Activated T-cell treated with anti-CD3 and anti-CD28 coated beads, Interleukin-2, amount 50 U/mL, for 4 hours (primary cell): ENCODE results near the gene KCNN3. TPM values are rescaled to one million over a fixed set of nuclear protein-coding genes. Genes with fewer than 3 reads are reported as not detected.

ENCODE experiments used
- ATAC-seq, 2 donors: fragments of 200-7000 bp; cut with Tn5 transposase; one replicate each; pipeline ENCODE4 v1.10.0; 2021
- DNase-seq: peaks from one replicate; pipeline ENCODE4 v3.0.0-alpha.2; 2020
- H3K27me3 Mint-ChIP-seq: one replicate; pipeline ENCODE4 v1.8.0; 2021; ENCODE audit warnings: low read depth, mixed read lengths
- H3K36me3 Mint-ChIP-seq: one replicate; pipeline ENCODE4 v1.8.0; 2022; ENCODE audit warnings: mixed read lengths; ENCODE audit not compliant: insufficient read depth
- H3K4me1 Mint-ChIP-seq: one replicate; pipeline ENCODE4 v1.8.0; 2021; ENCODE audit warnings: low read depth, mixed read lengths
- H3K4me3 Mint-ChIP-seq: one replicate; pipeline ENCODE4 v1.8.0; 2021; ENCODE audit warnings: mild to moderate bottlenecking, moderate library complexity, mixed read lengths
- H3K9me3 Mint-ChIP-seq: one replicate; pipeline ENCODE4 v1.8.0; 2021; ENCODE audit warnings: mixed read lengths
- total RNA-seq, 3 donors: library from RNA; stranded (reverse); gene quantifications; one replicate each; pipeline ENCODE4 v1.2.1, GENCODE V29; 2021

The KCNN3 gene
- total RNA-seq, 3 donors from 2014 or later: 0.35 to 0.51 (median 0.45) TPM

DNA sequence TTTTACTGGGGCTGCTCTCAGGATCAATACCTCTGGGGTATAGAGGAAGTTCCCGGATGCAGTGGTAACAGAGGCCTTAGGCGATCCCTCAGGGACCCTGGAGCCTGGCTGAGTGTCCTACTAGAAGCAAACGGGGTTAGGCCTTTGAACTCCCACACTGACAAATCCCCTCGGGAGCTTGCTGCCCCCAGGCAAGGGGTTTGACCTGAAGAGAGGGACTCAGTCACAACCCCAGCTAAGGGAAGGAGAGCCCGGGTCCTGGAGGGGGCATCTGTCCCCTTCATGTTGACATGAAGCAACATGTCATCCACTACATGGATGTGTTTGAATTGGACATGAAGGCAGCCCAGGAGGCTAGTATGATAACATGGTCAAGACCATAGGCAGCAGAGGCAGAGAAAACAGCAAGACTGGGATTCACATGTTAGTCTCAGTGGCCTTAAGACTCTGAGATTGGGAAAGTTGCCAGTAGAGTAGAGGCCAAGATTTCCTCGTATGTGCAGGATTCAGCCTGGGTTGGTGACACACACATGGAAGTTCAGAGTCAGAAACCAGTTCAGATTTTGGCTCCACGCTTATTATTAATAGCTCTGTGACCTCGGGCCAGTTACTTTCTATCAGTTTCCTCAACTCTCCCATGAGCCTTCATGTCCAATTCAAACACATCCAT, 101.5 kb downstream of the KCNN3 start:
- DNase-seq (no peak), ATAC-seq (no peak)
- H3K9me3 Mint-ChIP-seq: no peaks in the 10 kb centered on the region
- no peaks in the 10 kb centered on the region for H3K4me1 Mint-ChIP-seq
- no peaks in the 10 kb centered on the region for H3K36me3 Mint-ChIP-seq
- H3K4me3 Mint-ChIP-seq: no peak overlapping the region
- H3K27me3 Mint-ChIP-seq: peaks cover 12% of the 10 kb centered on the region

GRCh38 chr1:154767315-154768240, 102.5 kb downstream of the KCNN3 start:
- H3K4me1 Mint-ChIP-seq: peaks cover 3% of the 10 kb centered on the region
- peaks cover 14% of the 10 kb centered on the region for H3K27me3 Mint-ChIP-seq
- DNase-seq: no peak
- no peaks in the 10 kb centered on the region for H3K9me3 Mint-ChIP-seq
- H3K4me3 Mint-ChIP-seq: no peak overlapping the region
- H3K36me3 Mint-ChIP-seq: no peaks in the 10 kb centered on the region
- no peak for ATAC-seq

DNA sequence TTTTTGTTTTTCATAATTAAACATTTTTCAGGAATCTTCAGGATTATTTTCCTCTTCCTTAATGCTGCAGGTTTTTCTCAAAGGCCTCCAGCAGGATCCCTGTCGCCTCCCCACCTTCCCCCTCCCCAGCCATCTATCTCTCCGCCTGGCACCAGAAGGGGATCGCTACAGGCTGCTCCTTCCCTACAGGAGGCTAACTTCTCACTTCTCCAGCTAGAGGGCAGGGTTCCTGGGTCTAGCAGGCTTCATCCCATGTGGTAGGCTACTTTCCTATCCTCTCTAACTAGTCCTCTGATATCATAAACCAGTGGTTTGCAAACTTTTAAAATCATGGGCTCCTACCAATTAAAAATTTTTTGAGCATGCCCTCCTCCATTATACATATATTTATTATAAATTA, 104.1 kb downstream of the KCNN3 start:
- Mint-ChIP-seq H3K36me3 (no peaks in the 10 kb centered on the region), H3K4me1 (peaks cover 7% of the 10 kb centered on the region), H3K4me3 (no peak overlapping the region), H3K27me3 (peaks cover 18% of the 10 kb centered on the region), H3K9me3 (no peaks in the 10 kb centered on the region)
- ATAC-seq (no peak), DNase-seq (no peak)

DNA sequence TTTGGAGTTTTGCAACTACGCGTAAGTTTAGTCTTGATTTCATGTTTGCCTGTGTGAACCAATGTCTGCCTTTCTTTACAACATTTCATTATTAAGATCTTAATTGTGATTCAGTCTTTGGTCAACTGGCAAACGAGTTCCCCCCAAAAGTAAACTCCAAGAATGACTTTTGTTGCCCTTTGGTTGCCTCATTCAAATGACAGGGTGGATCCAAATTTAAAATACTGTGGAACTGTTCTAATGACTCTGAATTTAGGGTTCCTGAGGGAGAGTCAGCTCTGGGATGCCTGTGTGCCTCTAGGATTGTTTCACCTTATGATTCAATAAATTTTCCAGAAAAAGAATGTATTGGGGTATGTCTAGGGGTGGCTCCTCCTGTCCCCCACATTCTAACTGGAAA, 105.3 kb downstream of the KCNN3 start:
- DNase-seq (no peak), ATAC-seq (no peak)
- no peaks in the 10 kb centered on the region for H3K9me3 Mint-ChIP-seq
- H3K4me3 Mint-ChIP-seq: no peak overlapping the region
- H3K4me1 Mint-ChIP-seq: peaks cover 13% of the 10 kb centered on the region
- H3K36me3 Mint-ChIP-seq: no peaks in the 10 kb centered on the region
- H3K27me3 Mint-ChIP-seq: peaks cover 18% of the 10 kb centered on the region

GRCh38 chr1:154764181-154764580, 105.9 kb downstream of the KCNN3 start:
- DNase-seq: no peak
- H3K9me3 Mint-ChIP-seq: no peaks in the 10 kb centered on the region
- ATAC-seq: no peak
- H3K4me1 Mint-ChIP-seq: peaks cover 18% of the 10 kb centered on the region
- no peak overlapping the region for H3K4me3 Mint-ChIP-seq
- no peaks in the 10 kb centered on the region for H3K36me3 Mint-ChIP-seq
- H3K27me3 Mint-ChIP-seq: peaks cover 18% of the 10 kb centered on the region

DNA sequence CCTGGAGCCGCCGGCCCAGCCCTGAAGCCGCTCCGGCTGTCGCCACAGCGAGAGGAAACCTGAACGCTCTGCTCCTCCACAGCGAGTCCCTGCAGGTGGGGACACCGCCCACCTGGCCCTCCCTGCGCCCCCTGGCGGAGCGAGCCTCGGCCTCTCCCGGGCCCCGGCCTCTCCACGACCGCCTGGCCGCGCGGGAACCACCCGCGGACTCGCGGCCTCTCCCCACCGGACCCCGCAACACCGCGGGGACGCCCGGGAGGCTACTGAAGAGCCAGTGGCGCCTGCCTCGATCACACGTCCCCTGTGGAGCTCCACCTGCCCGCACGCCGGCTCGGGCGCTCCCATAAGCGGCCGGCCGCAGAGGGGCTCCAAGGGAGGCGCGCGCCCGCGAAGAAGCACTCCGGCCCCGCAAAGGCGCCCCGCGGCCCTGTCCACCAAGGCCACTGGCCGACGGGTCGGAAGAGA, 109.6 kb downstream of the KCNN3 start:
- no peaks in the 10 kb centered on the region for H3K36me3 Mint-ChIP-seq
- H3K4me3 Mint-ChIP-seq: peak overlapping the region; percentile 59
- peaks cover 14% of the 10 kb centered on the region for H3K27me3 Mint-ChIP-seq
- DNase-seq (peak; percentile 87), ATAC-seq (peak; percentile 82)
- no peaks in the 10 kb centered on the region for H3K9me3 Mint-ChIP-seq
- peaks cover 48% of the 10 kb centered on the region for H3K4me1 Mint-ChIP-seq

DNA sequence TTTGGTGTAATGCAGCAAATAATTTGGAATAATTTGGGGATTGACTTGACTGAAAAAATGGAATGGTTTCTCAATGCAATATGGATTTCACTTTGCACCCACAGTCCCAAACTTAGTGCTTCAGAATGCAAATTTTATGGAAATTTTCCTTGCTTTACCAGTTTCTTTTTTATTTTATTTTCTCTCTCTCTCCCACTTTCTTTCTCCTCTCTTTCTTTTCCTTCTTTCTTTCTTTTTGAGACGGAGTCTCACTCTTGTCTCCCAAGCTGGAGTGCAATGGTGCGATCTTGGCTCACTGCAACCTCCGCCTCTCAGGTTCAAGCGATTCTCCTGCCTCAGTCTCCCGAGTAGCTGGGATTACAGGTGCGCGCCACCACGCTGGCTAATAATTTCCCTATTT, 110.3 kb downstream of the KCNN3 start:
- Mint-ChIP-seq H3K36me3 (no peaks in the 10 kb centered on the region), H3K9me3 (no peaks in the 10 kb centered on the region), H3K4me3 (peak overlapping the region; percentile 59), H3K4me1 (peaks cover 50% of the 10 kb centered on the region), H3K27me3 (peaks cover 10% of the 10 kb centered on the region)
- no peak for ATAC-seq
- DNase-seq: no peak

DNA sequence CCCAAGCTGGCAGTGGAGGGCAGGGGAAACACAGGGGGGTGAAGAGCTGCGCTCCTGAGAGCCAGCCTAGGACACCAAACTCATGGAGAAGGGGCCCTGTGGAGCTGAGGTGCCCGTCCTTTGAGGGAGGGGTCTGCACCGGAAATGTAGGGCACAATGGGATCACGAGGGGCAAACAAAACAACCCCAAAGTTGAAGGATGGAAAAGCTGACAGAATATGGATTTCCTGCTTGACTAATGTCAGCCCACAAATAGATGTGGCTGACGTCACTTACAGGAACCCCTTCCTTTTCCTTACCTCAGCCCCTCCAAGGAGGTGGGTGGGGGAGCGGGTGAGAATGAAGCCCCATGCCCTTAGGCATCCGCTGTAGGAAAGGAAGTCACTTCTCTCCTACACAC, 110.9 kb downstream of the KCNN3 start:
- H3K4me3 Mint-ChIP-seq: peak overlapping the region; percentile 56
- no peaks in the 10 kb centered on the region for H3K36me3 Mint-ChIP-seq
- no peaks in the 10 kb centered on the region for H3K9me3 Mint-ChIP-seq
- peaks cover 50% of the 10 kb centered on the region for H3K4me1 Mint-ChIP-seq
- peaks cover 10% of the 10 kb centered on the region for H3K27me3 Mint-ChIP-seq
- ATAC-seq: peak; percentile 73 to 75
- peak; percentile 73 for DNase-seq

DNA sequence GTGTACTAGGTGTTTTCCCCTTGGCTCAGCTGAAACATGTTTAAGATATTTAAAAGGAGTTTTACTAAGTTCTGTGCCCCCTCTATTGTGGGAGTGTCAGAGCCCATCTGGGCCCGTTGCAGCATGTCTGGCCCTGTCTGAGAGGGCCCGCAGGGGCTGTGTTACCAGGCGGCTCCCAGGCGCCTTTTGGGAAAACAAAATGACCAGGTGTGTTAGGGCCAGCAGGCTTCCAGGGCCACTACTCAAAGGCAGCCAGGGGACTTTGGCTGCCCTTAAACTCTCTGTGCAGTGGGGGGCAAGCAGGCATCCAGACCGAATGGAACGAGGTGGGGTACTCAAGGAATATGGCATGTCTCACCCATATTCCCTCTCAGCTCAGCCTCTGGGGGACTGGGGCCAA, 111.7 kb downstream of the KCNN3 start:
- Mint-ChIP-seq H3K36me3 (no peaks in the 10 kb centered on the region), H3K4me1 (peaks cover 52% of the 10 kb centered on the region), H3K27me3 (peaks cover 6% of the 10 kb centered on the region), H3K4me3 (no peak overlapping the region), H3K9me3 (no peaks in the 10 kb centered on the region)
- DNase-seq (no peak), ATAC-seq (no peak)

GRCh38 chr1:154756793-154757548, 113.1 kb downstream of the KCNN3 start:
- peak overlapping the region; percentile 26 for H3K4me3 Mint-ChIP-seq
- no peak for ATAC-seq
- no peaks in the 10 kb centered on the region for H3K27me3 Mint-ChIP-seq

GRCh38 chr1:154755858-154756730, 114.0 kb downstream of the KCNN3 start:
- ATAC-seq (no peak), DNase-seq (no peak)
- H3K9me3 Mint-ChIP-seq: no peaks in the 10 kb centered on the region
- no peaks in the 10 kb centered on the region for H3K27me3 Mint-ChIP-seq
- H3K36me3 Mint-ChIP-seq: no peaks in the 10 kb centered on the region
- H3K4me3 Mint-ChIP-seq: no peak overlapping the region
- peaks cover 58% of the 10 kb centered on the region for H3K4me1 Mint-ChIP-seq

More at GRCh38 chr1:154756793-154757548, 113.1 kb downstream of the KCNN3 start:
- Mint-ChIP-seq H3K9me3 (no peaks in the 10 kb centered on the region), H3K36me3 (no peaks in the 10 kb centered on the region), H3K4me1 (peaks cover 49% of the 10 kb centered on the region)
- DNase-seq: no peak

- Mint-ChIP-seq H3K4me3 (no peak overlapping the region), H3K36me3 (no peaks in the 10 kb centered on the region), H3K9me3 (no peaks in the 10 kb centered on the region), H3K27me3 (no peaks in the 10 kb centered on the region), H3K4me1 (peaks cover 52% of the 10 kb centered on the region)
- DNase-seq: no peak
- ATAC-seq: no peak
Measured at GRCh38 chr1:154753426-154753825, 116.7 kb downstream of the KCNN3 start.

GRCh38 chr1:154752273-154753030, 117.6 kb downstream of the KCNN3 start:
- no peaks in the 10 kb centered on the region for H3K36me3 Mint-ChIP-seq
- no peak overlapping the region for H3K4me3 Mint-ChIP-seq
- no peaks in the 10 kb centered on the region for H3K27me3 Mint-ChIP-seq
- H3K9me3 Mint-ChIP-seq: no peaks in the 10 kb centered on the region
- ATAC-seq (no peak), DNase-seq (no peak)
- H3K4me1 Mint-ChIP-seq: peaks cover 54% of the 10 kb centered on the region
